ENCODE measurements around the gene EIPR1. TPM values are rescaled to one million over a fixed set of nuclear protein-coding genes. Genes with fewer than 3 reads are reported as not detected.

Gene EIPR1
- total and polyA plus RNA-seq, 2 of the 13 experiments (the other 11 are each of a cell fraction or from before 2014, with no cell fraction given): 70.0 to 96.3 TPM

- TF ChIP-seq ZNF749 (CRISPR knock-in tag; IDR thresholded peaks at IDR 0.05; ENCODE audit: borderline replicate concordance) (no peak), ZNF737 (CRISPR knock-in tag; IDR thresholded peaks at IDR 0.05; ENCODE audit: borderline replicate concordance) (no peak), ZNF891 (CRISPR knock-in tag; IDR thresholded peaks at IDR 0.05) (no peak), HCFC1 (IDR thresholded peaks at IDR 0.05; ENCODE audit: low read depth, low read length) (no peak), ZNF564 (CRISPR knock-in tag; IDR thresholded peaks at IDR 0.05) (no peak), ZNF44 (CRISPR knock-in tag; IDR thresholded peaks at IDR 0.05) (no peak), ZNF674 (CRISPR knock-in tag; IDR thresholded peaks at IDR 0.05; ENCODE audit: low read depth) (no peak), FOXK1 (CRISPR knock-in tag; IDR thresholded peaks at IDR 0.05; ENCODE audit: borderline replicate concordance, low read depth) (no peak), TCF7 (IDR thresholded peaks at IDR 0.05; ENCODE audit: low read depth) (no peak), KLF16 (CRISPR knock-in tag; IDR thresholded peaks at IDR 0.05) (no peak), ZC3H4 (CRISPR knock-in tag; IDR thresholded peaks at IDR 0.05; ENCODE audit: borderline replicate concordance) (no peak), ZNF530 (CRISPR knock-in tag; IDR thresholded peaks at IDR 0.05; ENCODE audit: low read depth) (no peak), AHR (CRISPR knock-in tag; IDR thresholded peaks at IDR 0.05) (no peak), SOX5 (CRISPR knock-in tag; IDR thresholded peaks at IDR 0.05; ENCODE audit: borderline replicate concordance) (no peak), MIER2 (CRISPR knock-in tag; IDR thresholded peaks at IDR 0.05) (no peak), RBM22 (optimal IDR thresholded peaks at IDR 0.05; ENCODE audit: low read length) (no peak), SCMH1 (CRISPR knock-in tag; IDR thresholded peaks at IDR 0.05; ENCODE audit: borderline replicate concordance) (no peak), ZNF629 (CRISPR knock-in tag; conservative IDR thresholded peaks at IDR 0.05) (no peak), ZGPAT (CRISPR knock-in tag; IDR thresholded peaks at IDR 0.05) (no peak)
- DNase-seq (ENCODE audit: low spot score): no peak
- Histone ChIP-seq H3K36me3 (replicated peaks in 1 of 2; ENCODE audit: control insufficient read depth in 1 of 2, insufficient read depth in 2 of 2, low read length in 2 of 2) (peaks cover 18 to 57% of the 10 kb centered on the region in 2 experiments), H3K4me2 (ENCODE audit: low read depth, low read length) (no peak overlapping the region), H3K9ac (ENCODE audit: insufficient read depth, low read depth, low read length) (no peak overlapping the region), H3K9me3 (ENCODE audit: low read length) (no peaks in the 10 kb centered on the region), H3K27ac (ENCODE audit: extremely low read length, insufficient read depth, low read length) (no peak overlapping the region), H3K27me3 (ENCODE audit: control insufficient read depth in 1 of 2, insufficient read depth in 2 of 2, low read length in 2 of 2) (no peaks in the 10 kb centered on the region), H3K4me3 (replicated peaks in 1 of 3; ENCODE audit: insufficient read depth in 1 of 3, low read depth in 2 of 3, low read length in 3 of 3) (no peak overlapping the region), H3K4me1 (ENCODE audit: insufficient read depth, low read length) (no peaks in the 10 kb centered on the region), H4K20me1 (ENCODE audit: insufficient read depth, low read length) (peaks cover 3% of the 10 kb centered on the region; the same call in 1 of the 2 replicates), H2AFZ (ENCODE audit: low read length) (no peak overlapping the region), H3K79me2 (ENCODE audit: insufficient read depth, low read length) (no peaks in the 10 kb centered on the region)
- in situ Hi-C loops (cut with HindIII; ENCODE audit: extremely low pct_ligation_motif_present, low pct_unique_long_range_greater_than_20kb) (no loop called here), intact Hi-C loops (cut with micrococcal nuclease; ENCODE audit: unreplicated experiment) (no loop called here)
- no peak for ATAC-seq
- BruUV-seq (replicated peaks): no TSS peak
- ChIA-PET CTCF (ENCODE audit: low intra/inter-chr PET ratio, low total read pairs) (no interaction called here), POLR2A (no interaction called here)
- no peak for FAIRE-seq
- 96% methylated on average over 11 of the region's 11 CpGs for WGBS (ENCODE audit: low lambda C conversion rate)
Measured at GRCh38 chr2:3194828-3195227, 182.8 kb downstream of the EIPR1 start.

Data from HepG2 (cell line).